Fibroblast of mammary gland (primary cell): ENCODE measurements around the gene INTS2.

Experiments
- DNase-seq: peaks from one replicate; pipeline ENCODE4 v3.0.0-alpha.2; 2010; ENCODE audit warnings: low read depth
- H3K4me3 ChIP-seq: 2 replicates; pipeline ENCODE4 v1.5.1; 2011; ENCODE audit warnings: low read depth, mild to moderate bottlenecking, low read length, moderate library complexity; ENCODE audit not compliant: control insufficient read depth
- CTCF ChIP-seq: conservative IDR thresholded peaks from 2 replicates; pipeline ENCODE4 v1.5.1; 2011; ENCODE audit warnings: low read depth, low read length, inconsistent platforms; ENCODE audit not compliant: control insufficient read depth, insufficient read depth

Gene INTS2

GRCh38 chr17:61878984-61879612, 48.7 kb downstream of the INTS2 start:
- no peak overlapping the region for H3K4me3 ChIP-seq
- no peak for DNase-seq
- no peak for TF ChIP-seq CTCF

GRCh38 chr17:61878520-61878919, 49.3 kb downstream of the INTS2 start:
- no peak overlapping the region for H3K4me3 ChIP-seq
- no peak for TF ChIP-seq CTCF
- no peak for DNase-seq

- TF ChIP-seq CTCF = no peak
- no peak overlapping the region for H3K4me3 ChIP-seq
- no peak for DNase-seq
Observed at GRCh38 chr17:61877837-61878236, 49.9 kb downstream of the INTS2 start.

- no peak overlapping the region for H3K4me3 ChIP-seq
- no peak for TF ChIP-seq CTCF
- no peak for DNase-seq
Observed at GRCh38 chr17:61875804-61876203, 52.0 kb downstream of the INTS2 start.

- TF ChIP-seq CTCF = no peak
- DNase-seq = no peak
- no peak overlapping the region for H3K4me3 ChIP-seq
Observed at GRCh38 chr17:61875285-61875684, 52.5 kb downstream of the INTS2 start.

- DNase-seq = no peak
Observed at GRCh38 chr17:61874075-61874474, 53.7 kb downstream of the INTS2 start.

More at GRCh38 chr17:61874075-61874474, 53.7 kb downstream of the INTS2 start:
- no peak for TF ChIP-seq CTCF
- H3K4me3 ChIP-seq = no peak overlapping the region
